ENCODE results near the gene SNRNP200. TPM values are rescaled to one million over a fixed set of nuclear protein-coding genes. Genes with fewer than 3 reads are reported as not detected.
"Not testable (repeated sequence)": the region's sequence is repeated elsewhere in the genome, so short reads cannot be mapped to it uniquely, and the experiment has no call there.

The SNRNP200 gene
- total and polyA plus RNA-seq, 2 donors: 58.3 to 107 TPM

DNA sequence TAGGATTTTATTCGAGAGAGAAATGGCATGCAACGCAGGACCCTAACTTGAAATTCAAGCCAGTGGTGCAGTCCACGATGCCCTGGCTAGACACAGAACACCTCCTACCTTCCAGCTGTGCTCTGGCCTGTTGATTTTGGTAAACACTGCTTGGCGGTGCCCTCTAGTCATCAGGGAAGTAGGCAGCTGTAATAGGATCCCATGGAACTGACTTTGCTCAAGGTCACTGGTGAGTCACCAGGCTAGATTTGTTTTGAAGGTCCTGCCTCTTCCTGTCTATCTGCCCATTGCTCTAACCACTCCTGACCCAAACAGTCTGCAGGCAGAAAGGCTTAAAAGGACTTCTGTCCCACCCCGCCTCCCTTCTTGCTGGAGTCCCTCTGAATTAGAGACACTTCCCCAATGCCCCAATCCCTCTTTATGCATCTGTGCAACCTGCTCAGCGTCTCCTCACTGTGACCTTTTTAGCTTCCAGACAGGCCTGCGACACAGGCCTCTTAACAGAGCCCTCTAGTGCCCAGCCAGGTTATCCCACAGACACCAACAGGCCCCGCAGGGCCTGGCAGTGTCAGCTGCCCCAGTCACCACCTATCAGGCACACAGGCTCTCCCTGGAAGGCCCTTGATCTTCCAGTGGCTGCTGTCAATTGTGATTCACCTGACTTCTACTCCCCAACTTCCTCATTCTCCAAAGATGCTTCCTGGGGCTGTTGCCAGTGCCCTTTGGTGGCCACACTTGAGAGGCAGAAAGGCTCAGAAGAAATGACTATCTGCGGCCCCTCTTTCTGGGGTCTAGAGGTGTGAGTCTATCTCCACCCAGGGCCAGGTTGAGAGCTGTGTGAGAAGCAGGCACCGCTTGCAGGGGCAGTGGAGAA lies 44.7 kb downstream of the SNRNP200 start:
- no peak for DNase-seq (ENCODE audit: extremely low spot score)
- Histone ChIP-seq H3K27ac (ENCODE audit: low read depth) (peak overlapping the region; percentile 68), H3K4me1 (ENCODE audit: insufficient read depth) (no peaks in the 10 kb centered on the region), H3K36me3 (ENCODE audit: insufficient read depth) (no peaks in the 10 kb centered on the region), H3K4me3 (ENCODE audit: low read depth, low read length) (no peak overlapping the region)
- WGBS: 54% methylated on average over 10 of the region's 10 CpGs

DNA sequence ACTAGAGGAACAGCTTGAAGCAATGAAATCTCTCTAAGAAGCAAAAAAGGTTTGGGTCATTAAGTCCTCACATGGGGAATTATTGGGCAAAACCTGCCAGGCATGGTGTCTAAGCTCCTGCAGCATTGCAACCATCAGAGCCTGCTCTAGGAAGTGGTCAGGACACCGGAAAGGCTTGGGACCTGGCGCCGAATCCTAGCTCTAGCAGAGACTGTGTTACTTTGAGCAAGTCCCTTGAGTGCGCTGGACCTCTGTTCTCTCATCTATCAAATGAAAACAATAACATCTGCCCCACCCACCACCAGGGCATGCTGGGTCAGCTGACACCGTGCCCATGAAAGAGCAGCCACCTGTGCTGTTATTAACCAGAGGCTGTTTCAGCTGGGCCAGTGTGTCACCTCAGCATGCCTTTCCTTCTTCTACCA lies 45.8 kb downstream of the SNRNP200 start:
- H3K27ac ChIP-seq (ENCODE audit: low read depth): peak overlapping the region; percentile 68
- 75% methylated on average over 5 of the region's 5 CpGs for WGBS
- peaks cover 3% of the 10 kb centered on the region for H3K36me3 ChIP-seq (ENCODE audit: insufficient read depth)
- no peak overlapping the region for H3K4me3 ChIP-seq (ENCODE audit: low read depth, low read length)
- no peak for DNase-seq (ENCODE audit: extremely low spot score)
- no peaks in the 10 kb centered on the region for H3K4me1 ChIP-seq (ENCODE audit: insufficient read depth)

DNA sequence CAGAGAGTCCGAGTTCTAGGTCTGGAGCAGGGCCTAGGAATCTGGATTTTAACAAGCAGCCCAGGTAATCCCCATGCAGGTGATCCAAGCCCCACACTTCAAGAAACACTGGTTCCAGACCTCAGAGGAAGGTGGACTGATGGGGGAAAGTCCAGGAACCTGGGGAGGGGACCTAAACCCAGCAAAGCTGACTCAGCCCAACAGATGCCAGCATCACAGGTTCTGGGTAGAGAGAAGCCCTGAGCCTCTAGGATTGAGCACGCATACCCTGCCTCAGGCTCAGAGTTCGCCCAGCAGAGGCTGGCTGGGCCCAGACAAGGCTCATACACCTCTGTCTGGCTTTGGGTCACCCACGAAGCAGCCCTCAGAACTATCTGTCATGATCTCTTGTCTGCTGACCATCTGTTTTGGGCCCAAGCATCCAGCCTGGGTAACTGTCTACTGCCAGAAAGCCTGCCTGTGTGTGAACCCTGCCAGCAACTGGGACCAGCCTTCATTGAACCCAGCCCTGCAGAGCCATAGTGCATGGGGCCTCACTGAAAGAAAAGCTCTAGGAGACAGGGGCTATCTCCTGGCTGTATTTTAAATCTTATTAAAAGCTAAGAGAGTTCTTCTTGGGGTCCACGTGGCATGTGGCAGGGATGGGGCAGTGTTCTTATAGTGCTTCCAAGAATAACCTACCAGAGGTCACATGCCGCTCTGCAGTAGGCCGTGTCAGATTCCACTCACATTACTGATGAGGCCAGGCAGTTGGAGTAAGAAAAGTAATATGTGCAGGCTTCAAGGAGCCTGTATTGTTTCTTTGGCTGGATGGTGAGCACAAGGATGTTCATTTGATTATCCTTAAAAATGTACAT lies 47.0 kb downstream of the SNRNP200 start:
- Histone ChIP-seq H3K36me3 (ENCODE audit: insufficient read depth) (peaks cover 3% of the 10 kb centered on the region), H3K4me3 (ENCODE audit: low read depth, low read length) (no peak overlapping the region), H3K4me1 (ENCODE audit: insufficient read depth) (no peaks in the 10 kb centered on the region), H3K27ac (ENCODE audit: low read depth) (no peak overlapping the region)
- DNase-seq (ENCODE audit: extremely low spot score): no peak
- WGBS: 87% methylated on average over 7 of the region's 7 CpGs

GRCh38 chr2:96257744-96258143 lies 47.6 kb downstream of the SNRNP200 start:
- not testable (repeated sequence) for DNase-seq (ENCODE audit: extremely low spot score); H3K4me3 ChIP-seq (ENCODE audit: low read depth, low read length); H3K4me1 ChIP-seq (ENCODE audit: insufficient read depth); H3K27ac ChIP-seq (ENCODE audit: low read depth); H3K36me3 ChIP-seq (ENCODE audit: insufficient read depth)
- 90% methylated on average over 3 of the region's 3 CpGs for WGBS

DNA sequence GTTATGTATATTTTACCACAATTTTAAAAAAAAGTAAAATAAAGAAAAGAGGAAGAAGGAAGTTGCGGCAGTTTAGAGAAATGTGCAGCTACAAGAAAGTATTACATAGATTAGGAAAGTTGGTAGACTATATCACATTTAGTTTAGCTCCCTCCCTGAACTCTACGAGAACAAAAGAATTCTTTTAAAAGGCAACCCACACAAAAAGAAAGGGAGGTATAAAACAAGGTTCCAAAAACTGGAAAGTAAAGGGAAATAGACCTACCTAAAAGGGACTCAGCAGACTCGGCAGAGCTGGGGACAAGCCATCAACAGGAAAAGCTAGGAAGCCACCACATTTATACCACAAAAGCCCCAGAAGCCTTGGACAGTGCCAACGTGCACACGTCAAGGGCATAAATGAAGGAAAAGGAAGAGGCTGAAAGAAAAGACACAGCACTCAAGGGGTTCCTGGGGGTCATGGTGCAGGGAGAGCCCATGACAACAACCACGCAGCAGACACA lies 48.7 kb downstream of the SNRNP200 start:
- DNase-seq (ENCODE audit: extremely low spot score): no peak
- peaks cover 7% of the 10 kb centered on the region for H3K36me3 ChIP-seq (ENCODE audit: insufficient read depth)
- H3K27ac ChIP-seq (ENCODE audit: low read depth): no peak overlapping the region
- WGBS: 79% methylated on average over 6 of the region's 6 CpGs
- no peak overlapping the region for H3K4me3 ChIP-seq (ENCODE audit: low read depth, low read length)
- no peaks in the 10 kb centered on the region for H3K4me1 ChIP-seq (ENCODE audit: insufficient read depth)

- H3K4me3 ChIP-seq (ENCODE audit: low read depth, low read length): no peak overlapping the region
- no peak overlapping the region for H3K27ac ChIP-seq (ENCODE audit: low read depth)
- DNase-seq (ENCODE audit: extremely low spot score): no peak
- WGBS: 79% methylated on average over 11 of the region's 11 CpGs
- peaks cover 7% of the 10 kb centered on the region for H3K36me3 ChIP-seq (ENCODE audit: insufficient read depth)
- no peaks in the 10 kb centered on the region for H3K4me1 ChIP-seq (ENCODE audit: insufficient read depth)
Observed at GRCh38 chr2:96254571-96254970, 50.8 kb downstream of the SNRNP200 start.

- Histone ChIP-seq H3K4me3 (ENCODE audit: low read depth, low read length) (no peak overlapping the region), H3K27ac (ENCODE audit: low read depth) (no peak overlapping the region), H3K36me3 (ENCODE audit: insufficient read depth) (peaks cover 7% of the 10 kb centered on the region), H3K4me1 (ENCODE audit: insufficient read depth) (no peaks in the 10 kb centered on the region)
- 86% methylated on average over 7 of the region's 7 CpGs for WGBS
- no peak for DNase-seq (ENCODE audit: extremely low spot score)
Observed at GRCh38 chr2:96253006-96253405, 52.3 kb downstream of the SNRNP200 start.

DNA sequence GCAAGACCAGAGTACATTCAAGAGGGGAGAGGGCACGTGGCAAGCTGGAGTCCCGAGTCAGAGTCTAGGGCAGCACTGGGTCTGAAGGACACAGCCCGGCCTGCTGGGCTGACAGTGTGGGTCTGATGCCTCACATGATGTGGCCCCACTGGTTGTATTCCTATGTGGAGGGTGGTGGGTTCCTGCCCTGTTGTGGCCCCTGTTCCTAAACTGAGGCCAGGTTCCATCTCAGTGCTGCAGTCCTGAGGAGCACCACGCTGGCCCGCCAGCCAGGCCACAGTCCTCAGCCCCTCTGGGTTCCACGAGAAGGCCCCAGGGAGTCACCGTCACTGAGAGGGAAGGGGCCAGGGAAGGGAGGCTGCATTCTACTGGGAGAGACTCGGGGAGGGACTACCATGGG lies 52.8 kb downstream of the SNRNP200 start:
- Histone ChIP-seq H3K36me3 (ENCODE audit: insufficient read depth) (peaks cover 7% of the 10 kb centered on the region), H3K27ac (ENCODE audit: low read depth) (no peak overlapping the region), H3K4me3 (ENCODE audit: low read depth, low read length) (no peak overlapping the region), H3K4me1 (ENCODE audit: insufficient read depth) (no peaks in the 10 kb centered on the region)
- DNase-seq (ENCODE audit: extremely low spot score): no peak
- WGBS: 92% methylated on average over 8 of the region's 8 CpGs

DNA sequence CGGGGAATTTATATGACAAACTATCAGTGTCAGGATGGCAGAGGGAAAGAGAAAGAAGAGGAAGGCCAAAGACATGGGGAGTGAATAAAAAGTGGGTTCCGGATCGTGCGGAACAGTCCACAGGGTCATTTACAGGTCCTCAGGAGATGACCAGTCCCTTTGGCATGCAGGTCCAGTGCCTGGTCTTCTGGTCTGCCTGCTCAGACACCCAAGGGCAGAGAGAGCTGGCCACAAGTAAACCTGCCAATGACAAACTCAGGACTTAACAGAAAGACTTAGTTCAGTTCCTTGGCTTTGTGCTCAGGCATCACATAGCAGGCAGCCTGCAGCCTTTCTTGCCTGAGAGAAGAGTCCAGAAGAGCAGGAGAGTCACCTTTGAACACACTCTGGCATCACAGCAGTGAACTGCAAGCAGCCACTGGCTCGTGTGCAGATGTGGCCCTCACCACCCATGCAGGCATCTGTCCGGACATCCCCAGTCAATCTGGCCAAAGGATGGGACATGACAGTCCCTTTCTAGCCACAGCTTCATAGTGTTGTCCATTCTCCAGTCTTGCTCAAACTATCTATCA lies 53.5 kb downstream of the SNRNP200 start:
- no peaks in the 10 kb centered on the region for H3K4me1 ChIP-seq (ENCODE audit: insufficient read depth)
- 56% methylated on average over 6 of the region's 6 CpGs for WGBS
- no peak overlapping the region for H3K4me3 ChIP-seq (ENCODE audit: low read depth, low read length)
- H3K36me3 ChIP-seq (ENCODE audit: insufficient read depth): peaks cover 7% of the 10 kb centered on the region
- no peak for DNase-seq (ENCODE audit: extremely low spot score)
- no peak overlapping the region for H3K27ac ChIP-seq (ENCODE audit: low read depth)

- H3K4me1 ChIP-seq (ENCODE audit: insufficient read depth): no peaks in the 10 kb centered on the region
- H3K27ac ChIP-seq (ENCODE audit: low read depth): no peak overlapping the region
- H3K36me3 ChIP-seq (ENCODE audit: insufficient read depth): peaks cover 7% of the 10 kb centered on the region
- DNase-seq (ENCODE audit: extremely low spot score): no peak
- no peak overlapping the region for H3K4me3 ChIP-seq (ENCODE audit: low read depth, low read length)
- WGBS: 87% methylated on average over 6 of the region's 6 CpGs
Observed at GRCh38 chr2:96250188-96250587, 55.2 kb downstream of the SNRNP200 start.

- 64% methylated on average over 9 of the region's 9 CpGs for WGBS
- Histone ChIP-seq H3K4me1 (ENCODE audit: insufficient read depth) (no peaks in the 10 kb centered on the region), H3K27ac (ENCODE audit: low read depth) (no peak overlapping the region), H3K36me3 (ENCODE audit: insufficient read depth) (peaks cover 5% of the 10 kb centered on the region), H3K4me3 (ENCODE audit: low read depth, low read length) (no peak overlapping the region)
- DNase-seq (ENCODE audit: extremely low spot score): no peak
Observed at GRCh38 chr2:96249654-96250053, 55.7 kb downstream of the SNRNP200 start.

GRCh38 chr2:96248624-96249023 lies 56.7 kb downstream of the SNRNP200 start:
- peaks cover 4% of the 10 kb centered on the region for H3K36me3 ChIP-seq (ENCODE audit: insufficient read depth)
- no peaks in the 10 kb centered on the region for H3K4me1 ChIP-seq (ENCODE audit: insufficient read depth)
- H3K27ac ChIP-seq (ENCODE audit: low read depth): no peak overlapping the region
- H3K4me3 ChIP-seq (ENCODE audit: low read depth, low read length): no peak overlapping the region
- 90% methylated on average over 4 of the region's 4 CpGs for WGBS
- DNase-seq (ENCODE audit: extremely low spot score): no peak

DNA sequence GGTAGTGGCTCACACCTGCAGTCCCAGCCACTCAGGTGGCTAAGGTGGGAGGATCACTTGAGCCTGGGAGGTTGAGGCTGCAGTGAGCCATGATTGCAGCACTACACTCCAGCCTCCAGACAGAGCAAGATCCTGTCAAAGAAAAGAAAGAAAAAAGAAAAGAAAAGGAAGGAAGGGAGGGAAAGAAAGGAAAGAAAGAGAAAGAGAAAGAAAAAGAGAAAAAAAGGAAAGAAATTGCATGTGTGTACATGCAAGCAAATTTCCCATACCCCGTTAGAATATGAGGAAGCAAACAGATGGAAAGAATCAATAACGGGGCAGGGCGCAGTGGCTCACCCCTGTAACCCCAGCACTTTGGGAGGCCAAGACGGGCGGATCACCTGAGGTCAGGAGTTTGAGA lies 57.5 kb downstream of the SNRNP200 start:
- Histone ChIP-seq H3K36me3 (ENCODE audit: insufficient read depth) (no peaks in the 10 kb centered on the region), H3K4me3 (ENCODE audit: low read depth, low read length) (no peak overlapping the region), H3K4me1 (ENCODE audit: insufficient read depth) (no peaks in the 10 kb centered on the region), H3K27ac (ENCODE audit: low read depth) (no peak overlapping the region)
- no peak for DNase-seq (ENCODE audit: extremely low spot score)
- 89% methylated on average over 5 of the region's 5 CpGs for WGBS
